ENCODE results near the gene KCNG3.

The KCNG3 gene

GRCh38 chr2:42486145-42486906 lies 7.5 kb downstream of the KCNG3 start:
- in situ Hi-C loops (cut with MboI; ENCODE audit: low sequenced_read_pairs), result no loop called here

- in situ Hi-C loops (cut with MboI; ENCODE audit: low sequenced_read_pairs), result no loop called here
These were observed 13.4 kb downstream of the KCNG3 start for GRCh38 chr2:42480402-42480801.

GRCh38 chr2:42474765-42475454 lies 18.9 kb downstream of the KCNG3 start:
- in situ Hi-C loops (cut with MboI; ENCODE audit: low sequenced_read_pairs), result no loop called here

GRCh38 chr2:42470706-42471105 lies 23.1 kb downstream of the KCNG3 start:
- in situ Hi-C loops (cut with MboI; ENCODE audit: low sequenced_read_pairs), result no loop called here

- in situ Hi-C loops (cut with MboI; ENCODE audit: low sequenced_read_pairs), result no loop called here
These were observed 29.2 kb downstream of the KCNG3 start for GRCh38 chr2:42464631-42465030.

- in situ Hi-C loops (cut with MboI; ENCODE audit: low sequenced_read_pairs), result no loop called here
These were observed 30.2 kb downstream of the KCNG3 start for GRCh38 chr2:42463570-42463969.

- in situ Hi-C loops (cut with MboI; ENCODE audit: low sequenced_read_pairs), result no loop called here
These were observed 34.5 kb downstream of the KCNG3 start for GRCh38 chr2:42459296-42459695.

GRCh38 chr2:42458396-42458795 lies 35.4 kb downstream of the KCNG3 start:
- in situ Hi-C loops (cut with MboI; ENCODE audit: low sequenced_read_pairs), result no loop called here

- in situ Hi-C loops (cut with MboI; ENCODE audit: low sequenced_read_pairs), result no loop called here
These were observed 36.8 kb downstream of the KCNG3 start for GRCh38 chr2:42457011-42457410.

GRCh38 chr2:42456126-42456839 lies 37.5 kb downstream of the KCNG3 start:
- in situ Hi-C loops (cut with MboI; ENCODE audit: low sequenced_read_pairs), result no loop called here

- in situ Hi-C loops (cut with MboI; ENCODE audit: low sequenced_read_pairs), result no loop called here
These were observed 41.2 kb downstream of the KCNG3 start for GRCh38 chr2:42452545-42452944.

GRCh38 chr2:42450136-42450535 lies 43.6 kb downstream of the KCNG3 start:
- in situ Hi-C loops (cut with MboI; ENCODE audit: low sequenced_read_pairs), result no loop called here

- in situ Hi-C loops (cut with MboI; ENCODE audit: low sequenced_read_pairs), result no loop called here
These were observed 44.4 kb downstream of the KCNG3 start for GRCh38 chr2:42449163-42450087.

GRCh38 chr2:42448163-42448562 lies 45.6 kb downstream of the KCNG3 start:
- in situ Hi-C loops (cut with MboI; ENCODE audit: low sequenced_read_pairs), result no loop called here

- in situ Hi-C loops (cut with MboI; ENCODE audit: low sequenced_read_pairs), result no loop called here
These were observed 47.1 kb downstream of the KCNG3 start for GRCh38 chr2:42446503-42447271.

- in situ Hi-C loops (cut with MboI; ENCODE audit: low sequenced_read_pairs), result no loop called here
These were observed 49.9 kb downstream of the KCNG3 start for GRCh38 chr2:42443718-42444399.

GRCh38 chr2:42442774-42443173 lies 51.0 kb downstream of the KCNG3 start:
- in situ Hi-C loops (cut with MboI; ENCODE audit: low sequenced_read_pairs), result no loop called here

- in situ Hi-C loops (cut with MboI; ENCODE audit: low sequenced_read_pairs), result no loop called here
These were observed 55.1 kb downstream of the KCNG3 start for GRCh38 chr2:42438685-42439084.

- in situ Hi-C loops (cut with MboI; ENCODE audit: low sequenced_read_pairs), result no loop called here
These were observed 57.4 kb downstream of the KCNG3 start for GRCh38 chr2:42436370-42436769.
